ENCODE measurements around the gene CAPN13. TPM values are rescaled to one million over a fixed set of nuclear protein-coding genes. Genes with fewer than 3 reads are reported as not detected.

CAPN13 gene
- total RNA-seq, 1 donor from 2014 or later, result 19.2 TPM

GRCh38 chr2:30761226-30761625, 46.0 kb downstream of the CAPN13 start:
- H3K9me3 ChIP-seq, result no peaks in the 10 kb centered on the region
- no peak for TF ChIP-seq CTCF (IDR thresholded peaks at IDR 0.05)
- DNase-seq (no peak), ATAC-seq (no peak)
- intact Hi-C loops (cut with DNase I), result no loop called here
- H3K4me3 ChIP-seq, result no peak overlapping the region
- no peak overlapping the region for H3K27ac ChIP-seq
- no peaks in the 10 kb centered on the region for H3K4me1 ChIP-seq
- no peaks in the 10 kb centered on the region for H3K36me3 ChIP-seq
- no peaks in the 10 kb centered on the region for H3K27me3 ChIP-seq

- DNase-seq, result peak; percentile 52
- TF ChIP-seq CTCF (IDR thresholded peaks at IDR 0.05), result no peak
- no peak for ATAC-seq
- H3K4me1 ChIP-seq, result no peaks in the 10 kb centered on the region
- no peaks in the 10 kb centered on the region for H3K36me3 ChIP-seq
- no peaks in the 10 kb centered on the region for H3K27me3 ChIP-seq
- H3K9me3 ChIP-seq, result no peaks in the 10 kb centered on the region
- H3K4me3 ChIP-seq, result no peak overlapping the region
- intact Hi-C loops (cut with DNase I), result no loop called here
- no peak overlapping the region for H3K27ac ChIP-seq
Measured at GRCh38 chr2:30759481-30759880, 47.8 kb downstream of the CAPN13 start.

- intact Hi-C loops (cut with DNase I), result no loop called here
- ATAC-seq, result no peak
- H3K4me1 ChIP-seq, result no peaks in the 10 kb centered on the region
- no peak overlapping the region for H3K27ac ChIP-seq
- no peaks in the 10 kb centered on the region for H3K9me3 ChIP-seq
- TF ChIP-seq CTCF (IDR thresholded peaks at IDR 0.05), result no peak
- DNase-seq, result peak; percentile 33
- H3K36me3 ChIP-seq, result no peaks in the 10 kb centered on the region
- no peak overlapping the region for H3K4me3 ChIP-seq
- no peaks in the 10 kb centered on the region for H3K27me3 ChIP-seq
Measured at GRCh38 chr2:30758191-30758651, 49.0 kb downstream of the CAPN13 start.

GRCh38 chr2:30757749-30758148, 49.5 kb downstream of the CAPN13 start:
- DNase-seq (peak; percentile 37), ATAC-seq (no peak)
- Histone ChIP-seq H3K27me3 (no peaks in the 10 kb centered on the region), H3K4me1 (no peaks in the 10 kb centered on the region), H3K27ac (no peak overlapping the region), H3K9me3 (no peaks in the 10 kb centered on the region), H3K4me3 (no peak overlapping the region), H3K36me3 (no peaks in the 10 kb centered on the region)
- intact Hi-C loops (cut with DNase I), result no loop called here
- TF ChIP-seq CTCF (IDR thresholded peaks at IDR 0.05), result no peak

GRCh38 chr2:30756971-30757370, 50.3 kb downstream of the CAPN13 start:
- intact Hi-C loops (cut with DNase I), result no loop called here
- no peak overlapping the region for H3K4me3 ChIP-seq
- no peaks in the 10 kb centered on the region for H3K36me3 ChIP-seq
- no peak for ATAC-seq
- H3K4me1 ChIP-seq, result no peaks in the 10 kb centered on the region
- no peak overlapping the region for H3K27ac ChIP-seq
- no peak for TF ChIP-seq CTCF (IDR thresholded peaks at IDR 0.05)
- DNase-seq, result peak; percentile 55
- no peaks in the 10 kb centered on the region for H3K27me3 ChIP-seq
- no peaks in the 10 kb centered on the region for H3K9me3 ChIP-seq

Measured in upper lobe of right lung (tissue), 1 donor.